Fibroblast of pulmonary artery (primary cell): Measurements from ENCODE around the gene TTC3.
A peak's percentile ranks its signal among the peaks of the same experiment; 100 is the strongest.

ENCODE experiments used
- DNase-seq: peaks from one replicate; pipeline ENCODE4 v3.0.0-alpha.2; 2010; ENCODE audit warnings: low read depth
- H3K4me3 ChIP-seq: replicated peaks from 2 replicates; pipeline ENCODE4 v1.5.1; 2011; ENCODE audit warnings: low read depth, mild to moderate bottlenecking, control low read depth, low read length, moderate library complexity
- TF ChIP-seq, protein P1 (sequence below): IDR thresholded peaks from 2 replicates; pipeline ENCODE4 v1.5.1; 2011; ENCODE audit warnings: mild to moderate bottlenecking, control low read depth, low read length, inconsistent platforms; ENCODE audit errors: missing control alignments

Gene TTC3

DNA sequence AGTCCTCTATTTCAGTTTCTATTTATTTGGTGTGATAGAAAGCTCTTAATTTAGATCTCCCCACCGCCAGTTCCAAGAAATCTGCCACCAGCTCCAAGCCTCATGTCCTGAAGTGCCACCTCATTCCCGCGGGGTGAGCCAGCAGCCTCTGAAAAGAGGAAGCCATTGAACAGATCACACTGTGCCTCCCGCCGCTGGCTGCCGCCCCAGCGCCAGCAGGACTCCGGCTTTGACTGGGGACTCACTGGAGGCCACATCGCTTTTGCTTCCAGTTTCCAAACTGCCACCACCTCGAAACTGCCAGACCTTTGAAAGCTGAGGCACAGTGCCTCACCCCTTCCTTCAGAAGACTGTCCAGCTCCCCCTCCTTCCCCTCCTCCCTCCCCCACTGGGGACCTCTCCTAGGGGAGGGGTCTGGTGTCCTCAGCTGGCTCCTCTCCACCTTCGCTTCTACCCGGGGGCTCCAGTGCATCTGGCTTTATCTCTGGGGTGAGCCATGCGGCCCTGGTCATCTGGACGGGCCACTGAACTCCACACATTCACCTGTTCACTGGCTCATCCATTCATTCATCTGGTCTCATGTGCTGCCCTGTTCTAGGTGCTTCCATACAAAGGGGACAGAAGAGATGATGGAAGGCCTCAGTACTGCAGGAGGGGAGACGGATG is 135.1 kb downstream of the TTC3 start:
- TF ChIP-seq, protein P1, sequence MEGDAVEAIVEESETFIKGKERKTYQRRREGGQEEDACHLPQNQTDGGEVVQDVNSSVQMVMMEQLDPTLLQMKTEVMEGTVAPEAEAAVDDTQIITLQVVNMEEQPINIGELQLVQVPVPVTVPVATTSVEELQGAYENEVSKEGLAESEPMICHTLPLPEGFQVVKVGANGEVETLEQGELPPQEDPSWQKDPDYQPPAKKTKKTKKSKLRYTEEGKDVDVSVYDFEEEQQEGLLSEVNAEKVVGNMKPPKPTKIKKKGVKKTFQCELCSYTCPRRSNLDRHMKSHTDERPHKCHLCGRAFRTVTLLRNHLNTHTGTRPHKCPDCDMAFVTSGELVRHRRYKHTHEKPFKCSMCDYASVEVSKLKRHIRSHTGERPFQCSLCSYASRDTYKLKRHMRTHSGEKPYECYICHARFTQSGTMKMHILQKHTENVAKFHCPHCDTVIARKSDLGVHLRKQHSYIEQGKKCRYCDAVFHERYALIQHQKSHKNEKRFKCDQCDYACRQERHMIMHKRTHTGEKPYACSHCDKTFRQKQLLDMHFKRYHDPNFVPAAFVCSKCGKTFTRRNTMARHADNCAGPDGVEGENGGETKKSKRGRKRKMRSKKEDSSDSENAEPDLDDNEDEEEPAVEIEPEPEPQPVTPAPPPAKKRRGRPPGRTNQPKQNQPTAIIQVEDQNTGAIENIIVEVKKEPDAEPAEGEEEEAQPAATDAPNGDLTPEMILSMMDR = no peak
- H3K4me3 ChIP-seq = no peak overlapping the region
- DNase-seq = no peak

DNA sequence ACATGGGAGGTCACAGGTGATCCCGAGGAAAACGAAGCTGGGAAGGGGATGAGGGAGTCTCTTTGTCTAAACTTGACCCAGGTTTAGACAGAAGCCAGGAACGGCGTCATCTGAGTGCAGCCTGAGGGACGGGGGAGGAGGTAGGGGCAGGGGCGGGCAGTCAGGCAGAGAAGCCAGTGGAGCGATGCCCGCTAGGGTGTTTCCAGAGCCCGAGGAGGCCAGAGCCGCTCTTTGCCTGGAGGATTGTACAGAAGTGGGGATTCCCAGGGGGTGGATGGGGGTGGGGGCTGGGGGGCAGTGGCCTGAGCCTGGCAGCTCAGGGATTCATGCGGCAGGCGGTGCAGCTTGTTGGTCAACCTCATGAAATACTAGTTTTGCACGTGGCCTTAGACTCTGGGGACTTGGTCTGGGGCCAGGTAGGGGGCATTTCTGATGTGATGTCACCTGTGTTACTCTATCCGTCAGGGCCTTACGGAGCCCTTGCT is 135.7 kb downstream of the TTC3 start:
- TF ChIP-seq, protein P1 = no peak
- no peak for DNase-seq
- no peak overlapping the region for H3K4me3 ChIP-seq

DNA sequence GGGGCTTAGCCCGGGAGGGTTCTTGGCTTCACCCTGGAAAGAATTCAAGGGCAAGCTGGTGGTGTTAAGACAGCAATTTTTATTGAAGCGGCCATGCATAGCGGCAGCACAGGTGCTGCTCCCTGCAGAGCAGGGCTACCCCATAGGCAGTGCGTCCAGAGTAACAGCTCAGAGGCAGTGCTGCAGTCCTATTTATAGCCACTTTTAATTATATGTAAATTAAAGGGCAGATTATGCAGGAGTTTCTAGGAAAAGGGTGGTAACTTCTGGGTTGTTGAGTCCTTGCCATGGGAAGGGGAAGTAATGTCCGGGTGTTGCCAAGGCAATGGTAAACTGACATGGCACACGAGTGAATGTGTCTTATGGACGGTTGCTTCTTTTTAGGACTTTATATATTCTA is 137.1 kb downstream of the TTC3 start:
- H3K4me3 ChIP-seq = no peak overlapping the region
- no peak for DNase-seq
- TF ChIP-seq, protein P1 = no peak

DNA sequence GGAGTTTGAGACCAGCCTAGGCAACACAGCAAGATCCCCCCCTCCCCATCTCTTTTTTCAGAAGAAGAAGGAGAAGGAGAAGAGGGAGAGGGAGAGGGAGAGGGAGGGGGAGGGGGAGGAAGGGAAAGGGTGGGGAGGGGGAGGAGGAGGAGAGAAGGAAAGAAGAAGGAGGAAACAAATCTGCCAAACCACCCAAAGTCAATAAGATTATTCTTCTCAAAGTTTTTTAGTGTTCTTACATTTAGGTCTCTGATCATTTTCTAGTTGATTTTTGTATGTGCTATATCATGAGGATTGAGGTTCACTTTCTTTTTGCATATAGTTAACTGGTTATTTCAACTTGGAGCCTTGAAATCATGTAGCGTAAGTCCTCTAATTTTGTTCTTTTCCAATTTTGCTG is 137.7 kb downstream of the TTC3 start:
- TF ChIP-seq, protein P1 = no peak
- no peak overlapping the region for H3K4me3 ChIP-seq

DNA sequence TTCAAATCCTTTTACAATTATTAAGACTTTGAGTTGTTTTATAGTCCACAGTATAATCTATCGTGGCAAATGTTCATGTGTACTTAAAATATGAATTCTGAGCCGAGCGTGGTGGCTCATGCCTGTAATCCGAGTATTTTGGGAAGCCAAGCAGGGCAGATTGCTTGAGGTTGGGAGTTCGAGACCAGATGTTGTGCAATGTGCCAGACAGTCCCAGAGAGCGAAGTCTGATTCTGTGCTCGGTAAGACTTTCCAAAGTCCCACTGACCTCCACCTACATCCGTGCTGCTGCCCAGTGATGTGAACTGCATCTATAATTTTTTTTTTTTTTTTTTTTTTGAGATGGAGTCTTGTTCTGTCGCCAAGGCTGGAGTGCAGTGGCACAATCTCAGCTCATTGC is 141.9 kb downstream of the TTC3 start:
- no peak for DNase-seq
- TF ChIP-seq, protein P1 = no peak
- H3K4me3 ChIP-seq = no peak overlapping the region

More for the DNA sequence above, 137.7 kb downstream of the TTC3 start:
- DNase-seq = no peak

DNA sequence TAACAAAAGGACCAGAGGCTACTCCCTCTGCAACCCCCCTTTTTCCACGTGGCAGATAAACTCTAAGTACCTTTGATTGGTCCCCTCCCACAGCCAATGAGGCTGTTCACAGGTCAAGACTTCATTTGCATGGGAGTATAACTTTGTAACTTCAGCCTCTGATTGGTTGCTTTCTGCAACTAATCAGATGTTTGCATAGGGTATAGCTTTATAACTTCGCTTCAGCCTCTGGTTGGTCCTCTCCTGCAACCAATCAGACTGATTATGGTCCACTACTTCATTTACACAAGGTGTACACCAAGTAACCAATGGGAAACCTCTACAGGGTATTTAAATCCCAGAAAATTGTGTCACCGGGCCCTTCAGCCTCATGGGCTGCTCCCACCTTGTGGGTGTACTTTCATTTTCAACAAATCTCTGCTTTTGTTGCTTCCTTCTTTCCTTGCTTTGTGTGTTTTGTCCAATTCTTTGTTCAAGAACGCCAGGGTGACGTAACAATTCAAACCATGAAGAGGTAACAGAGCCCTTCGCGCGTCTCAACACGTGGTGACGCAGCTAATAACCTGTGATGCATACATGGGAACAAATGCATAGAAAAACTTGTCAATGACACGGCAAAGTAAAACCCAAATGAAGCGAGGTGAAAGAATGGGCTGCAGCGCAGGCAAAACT is 146.8 kb downstream of the TTC3 start:
- H3K4me3 ChIP-seq = peak overlapping the region; percentile 65
- TF ChIP-seq, protein P1 = no peak
- DNase-seq = no peak
